GM04503 (cell line): ENCODE results near the gene DCTN5.

ENCODE experiments used
- DNase-seq: peaks from one replicate; pipeline ENCODE4 v3.0.0-alpha.2; 2012; ENCODE audit warnings: low read depth

DCTN5 gene

DNA sequence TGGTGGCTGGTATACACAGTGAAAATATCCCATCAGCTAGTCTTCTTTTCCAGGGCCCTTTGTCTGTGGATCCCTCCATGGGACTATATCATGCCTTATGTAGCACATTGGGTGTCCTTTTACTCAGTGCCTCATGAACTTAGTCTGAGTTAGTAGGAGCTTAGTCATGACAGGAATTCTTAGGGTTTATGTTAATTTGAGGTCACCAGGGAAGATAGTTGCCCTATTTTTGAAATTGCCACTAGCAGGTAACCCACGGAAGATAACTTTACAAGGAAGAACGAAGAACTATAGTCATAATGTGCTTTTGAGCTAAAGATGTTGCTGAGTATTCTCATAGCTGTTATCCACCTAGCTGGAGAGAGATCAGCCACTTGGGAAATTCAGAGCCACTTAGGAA is 22.7 kb downstream of the DCTN5 start:
- no peak for DNase-seq

DNA sequence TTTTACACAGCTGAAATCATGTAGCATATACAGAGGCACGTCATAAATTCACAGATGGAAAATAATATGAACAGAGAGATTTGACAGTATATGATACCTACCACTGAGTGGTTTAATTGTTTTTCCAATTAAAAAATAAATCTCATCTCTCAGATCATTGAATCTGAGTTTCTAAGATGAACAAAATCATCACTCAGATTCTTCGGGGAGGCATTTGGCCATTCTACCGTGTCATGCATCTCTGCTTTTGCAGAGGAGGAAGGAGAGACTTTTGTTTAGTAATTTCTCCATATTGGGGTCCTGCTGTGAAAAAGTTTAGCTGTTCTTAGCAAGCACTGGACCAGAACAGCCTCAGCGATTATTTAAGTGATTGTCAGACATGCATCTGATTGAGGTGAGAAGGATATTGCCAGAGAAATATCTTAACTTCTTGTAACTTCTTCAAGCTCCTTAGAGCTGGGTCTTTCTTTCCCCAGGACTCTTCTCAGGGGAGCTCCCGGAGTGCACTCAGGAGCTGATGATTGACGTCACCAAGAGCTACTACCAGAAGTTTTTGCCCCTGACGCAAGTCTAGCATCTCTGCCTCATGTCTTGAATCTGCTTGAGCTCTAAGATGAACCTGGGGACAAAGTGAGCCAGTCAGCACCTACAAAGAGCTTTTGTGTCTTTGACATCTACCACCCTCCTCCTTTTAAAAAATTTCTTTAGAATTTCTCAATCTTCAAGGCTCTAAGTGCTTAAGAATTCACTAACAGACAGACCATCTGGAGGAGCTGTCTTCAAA is 25.5 kb downstream of the DCTN5 start:
- no peak for DNase-seq

- DNase-seq: no peak
Measured at GRCh38 chr16:23667355-23667659, 26.0 kb downstream of the DCTN5 start.

DNA sequence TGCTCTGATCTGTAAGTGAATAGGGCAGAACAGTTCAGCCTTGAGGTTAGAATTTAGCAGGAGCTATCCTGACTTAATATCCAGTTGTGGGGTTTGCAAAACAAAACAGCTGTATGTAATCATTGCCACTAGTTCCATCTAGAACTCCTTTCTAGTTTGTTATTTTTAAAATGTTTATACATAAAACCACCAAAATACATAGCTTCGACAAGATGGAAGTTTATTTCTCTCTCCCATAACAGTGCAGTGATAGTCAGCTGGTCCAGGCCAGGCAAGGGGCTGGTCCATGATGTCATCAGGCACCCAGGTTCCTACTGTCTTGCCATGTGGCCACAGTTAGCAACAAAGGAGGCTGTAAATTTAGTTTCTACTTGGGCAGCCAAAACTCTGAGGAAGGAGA is 27.0 kb downstream of the DCTN5 start:
- DNase-seq: no peak

DNA sequence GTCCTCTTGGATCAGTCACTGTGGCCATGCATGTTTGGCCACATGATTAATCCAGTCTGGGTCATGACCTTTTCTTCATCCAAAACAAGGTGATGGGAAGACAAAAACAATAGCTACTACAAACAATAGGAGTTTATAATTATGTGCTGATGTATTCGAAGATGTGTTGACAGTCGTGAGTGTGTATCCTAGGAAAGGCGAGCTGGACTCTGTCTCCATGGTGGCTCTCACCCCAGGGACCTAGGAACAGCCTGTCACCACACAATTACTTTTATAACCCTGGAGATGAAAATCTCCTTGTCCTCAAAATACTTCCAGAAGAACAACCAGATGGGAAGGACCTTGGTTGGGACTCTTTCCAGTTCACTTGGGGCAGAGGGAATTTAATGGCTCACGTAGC is 27.6 kb downstream of the DCTN5 start:
- DNase-seq: no peak

- peak; percentile 72 for DNase-seq
Measured at GRCh38 chr16:23670137-23670776, 29.0 kb downstream of the DCTN5 start.

- no peak for DNase-seq
Measured at GRCh38 chr16:23673971-23674614, 32.8 kb downstream of the DCTN5 start.

DNA sequence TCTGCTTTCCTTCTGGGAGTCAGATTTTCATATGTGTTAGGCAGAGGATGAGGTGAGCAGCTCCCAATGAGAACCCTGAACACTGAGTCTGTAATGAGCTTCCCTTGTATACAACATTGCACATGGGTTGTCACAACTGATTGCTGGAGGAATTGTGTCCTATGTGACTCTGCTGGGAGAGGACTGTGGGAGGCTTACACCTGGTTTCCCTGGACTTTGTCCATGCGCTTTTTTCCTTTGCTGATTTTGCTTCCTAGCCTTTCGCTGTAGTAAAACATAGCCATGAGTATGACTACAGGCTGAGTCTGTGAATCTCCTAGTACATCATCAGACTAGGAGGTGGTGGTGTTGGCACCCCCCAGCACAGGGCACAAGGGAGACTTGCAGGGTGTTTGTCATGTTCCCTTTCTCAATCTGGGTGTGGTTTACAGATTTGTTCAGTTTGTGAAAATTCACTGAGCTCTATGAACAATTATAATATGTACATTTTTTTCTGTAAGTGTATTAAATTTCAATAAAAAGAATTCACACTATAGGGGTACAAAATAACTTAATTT is 35.7 kb downstream of the DCTN5 start:
- DNase-seq: no peak

DNA sequence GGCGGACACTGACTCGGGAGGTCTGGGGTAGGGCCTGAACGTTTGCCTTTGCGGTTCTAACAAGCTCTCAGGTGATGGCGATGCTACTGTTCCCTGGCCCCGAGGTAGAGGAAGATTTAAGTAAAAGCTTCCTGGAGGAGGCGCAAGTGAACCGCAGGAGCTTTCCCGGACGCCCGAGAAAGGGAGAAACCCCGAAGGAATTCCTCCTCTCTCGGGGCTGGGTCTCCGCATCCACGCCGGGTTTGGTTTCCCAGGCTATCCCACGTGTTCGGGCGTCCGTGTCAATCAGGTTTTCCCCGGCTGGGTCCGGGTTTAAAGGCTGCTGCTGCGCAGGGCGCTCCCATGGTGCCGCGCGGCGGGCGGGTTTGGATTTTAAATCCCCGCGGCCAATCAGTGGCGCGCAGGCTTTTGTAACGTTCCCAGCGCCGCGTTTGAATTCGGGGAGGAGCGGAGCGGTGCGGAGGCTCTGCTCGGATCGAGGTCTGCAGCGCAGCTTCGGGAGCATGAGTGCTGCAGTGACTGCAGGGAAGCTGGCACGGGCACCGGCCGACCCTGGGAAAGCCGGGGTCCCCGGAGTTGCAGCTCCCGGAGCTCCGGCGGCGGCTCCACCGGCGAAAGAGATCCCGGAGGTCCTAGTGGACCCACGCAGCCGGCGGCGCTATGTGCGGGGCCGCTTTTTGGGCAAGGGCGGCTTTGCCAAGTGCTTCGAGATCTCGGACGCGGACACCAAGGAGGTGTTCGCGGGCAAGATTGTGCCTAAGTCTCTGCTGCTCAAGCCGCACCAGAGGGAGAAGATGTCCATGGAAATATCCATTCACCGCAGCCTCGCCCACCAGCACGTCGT is 37.4 kb downstream of the DCTN5 start, which contains the start of gene PLK1:
TSS of gene PLK1 (plus strand) at position 460 of the 844 bp plus-strand sequence. CDS start at position 504, 44 bp downstream.
- no peak for DNase-seq

DNA sequence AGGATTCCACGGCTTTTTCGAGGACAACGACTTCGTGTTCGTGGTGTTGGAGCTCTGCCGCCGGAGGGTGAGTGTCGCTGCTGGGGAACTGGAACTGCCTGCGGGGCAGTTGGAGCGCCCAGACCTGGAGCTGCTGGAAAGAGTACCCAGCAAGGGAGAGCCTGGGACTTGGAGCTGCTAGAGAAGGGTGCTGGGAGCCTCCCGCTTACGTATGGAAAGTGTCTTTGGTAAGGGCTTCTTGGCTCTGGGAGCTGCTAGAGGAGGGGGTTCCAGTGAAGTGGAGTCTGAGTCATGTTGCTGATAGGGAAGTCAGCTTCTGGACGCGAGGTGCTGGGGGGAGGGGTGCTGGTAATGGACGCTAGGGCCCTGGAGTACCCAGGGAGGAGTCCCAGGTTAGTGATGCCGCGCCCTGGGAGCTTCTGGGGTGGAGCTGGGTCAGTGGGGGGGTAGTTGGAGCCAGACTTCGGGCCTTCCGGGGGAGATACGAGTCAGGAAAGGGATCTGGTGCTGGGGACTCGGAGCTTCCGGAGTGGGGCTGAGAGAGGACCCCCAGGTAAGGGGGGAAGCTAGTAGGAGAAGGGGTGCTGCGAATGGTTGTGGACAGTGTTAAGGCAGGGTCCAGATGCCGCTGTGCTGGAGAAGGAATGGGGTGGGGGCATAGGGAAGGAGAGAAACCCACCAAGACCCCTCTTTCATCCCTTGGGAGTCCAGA is 38.2 kb downstream of the DCTN5 start:
- no peak for DNase-seq

GRCh38 chr16:23679986-23680336 is 38.7 kb downstream of the DCTN5 start:
- no peak for DNase-seq

GRCh38 chr16:23682181-23682580 is 40.9 kb downstream of the DCTN5 start:
- DNase-seq: no peak

DNA sequence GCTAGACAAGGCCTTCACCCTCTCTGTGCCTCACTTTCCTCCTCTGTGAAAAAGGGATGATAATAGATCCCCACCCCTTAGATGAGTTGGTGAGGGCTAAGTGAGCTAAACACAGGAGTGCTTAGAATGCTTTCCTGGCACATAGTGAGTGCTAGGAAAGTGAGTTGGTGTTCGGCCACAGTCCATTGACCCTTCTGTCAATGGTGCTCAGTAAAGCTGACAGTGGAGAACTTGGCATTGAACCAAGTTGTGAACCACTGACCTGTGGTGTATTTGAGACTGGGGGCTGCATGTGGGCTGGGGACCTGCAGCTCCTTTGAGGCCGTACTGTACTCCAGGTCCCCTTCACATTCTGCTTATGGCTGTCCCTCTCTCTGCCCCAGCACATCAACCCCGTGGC is 42.2 kb downstream of the DCTN5 start:
- DNase-seq: no peak

GRCh38 chr16:23687034-23687808 is 46.0 kb downstream of the DCTN5 start:
- no peak for DNase-seq

- DNase-seq: no peak
Measured at GRCh38 chr16:23689442-23690187, 48.3 kb downstream of the DCTN5 start.

DNA sequence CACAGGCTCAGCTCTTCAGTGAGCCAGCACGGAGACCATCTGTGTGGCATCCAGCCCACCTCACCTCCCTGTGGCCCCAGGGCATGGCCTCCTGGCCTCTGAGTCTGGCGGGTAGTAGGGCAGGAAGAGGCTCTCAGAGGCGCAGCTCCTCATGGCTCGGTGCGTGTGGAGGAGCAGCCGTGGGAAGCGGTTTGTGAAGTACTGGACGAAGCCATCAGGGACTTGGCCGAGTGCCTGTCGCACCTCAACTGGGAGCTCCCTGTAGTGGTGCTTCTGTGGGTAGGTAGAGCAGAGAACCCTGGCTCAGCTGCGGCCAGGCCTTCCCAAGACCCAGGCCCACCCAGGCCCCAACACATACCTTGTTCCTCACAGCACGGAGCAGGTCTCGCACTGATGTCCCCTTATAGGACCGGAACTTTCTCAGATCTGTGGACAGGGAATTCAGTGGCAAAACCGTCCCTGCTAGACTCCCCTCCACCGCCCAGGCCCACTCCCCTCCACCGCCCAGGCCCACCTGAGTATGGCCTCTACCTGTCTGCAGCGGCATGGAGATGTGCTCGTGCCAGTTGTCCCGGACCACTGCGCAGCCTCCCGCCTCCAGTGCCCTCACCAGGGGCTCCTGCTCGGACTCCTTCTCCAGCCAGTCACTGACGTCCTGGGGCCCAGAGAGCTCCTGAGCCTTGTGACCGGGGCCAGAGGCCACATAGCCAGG is 49.7 kb downstream of the DCTN5 start:
- DNase-seq: no peak

GRCh38 chr16:23691483-23692189 is 50.4 kb downstream of the DCTN5 start:
- no peak for DNase-seq

DNA sequence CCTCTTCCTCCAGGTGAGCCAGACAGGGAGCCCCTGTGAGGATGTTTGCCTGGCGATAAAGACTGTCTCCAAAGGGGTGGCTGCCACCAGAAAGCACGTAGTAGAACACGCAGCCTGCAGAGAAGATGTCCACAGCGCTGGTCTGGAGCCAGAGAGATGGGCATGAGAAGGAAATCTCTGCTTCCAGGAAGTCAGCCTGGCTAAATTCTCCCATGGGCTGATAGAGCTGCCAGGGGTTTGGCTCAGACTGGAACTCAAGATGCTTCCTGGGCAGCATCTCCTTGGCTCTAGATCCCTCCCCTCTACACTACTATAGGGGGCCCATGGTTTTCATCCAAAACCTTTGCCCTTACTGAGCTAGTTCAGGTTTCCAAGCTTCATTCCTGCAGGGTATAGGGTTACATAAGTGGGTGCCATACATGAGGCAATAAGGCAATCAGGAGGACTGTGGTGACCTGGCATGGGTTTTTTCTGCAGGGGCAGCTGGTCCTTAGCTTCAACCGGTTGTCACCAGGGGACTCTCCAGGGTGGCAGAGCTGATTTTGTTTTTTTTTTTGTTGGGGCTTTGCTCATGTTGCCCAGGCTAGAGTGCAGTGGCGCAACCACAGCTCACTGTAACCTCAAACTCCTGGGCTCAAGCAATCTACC is 51.0 kb downstream of the DCTN5 start:
- no peak for DNase-seq
